GM06990 (cell line): ENCODE measurements around the gene SYCN.

Experiments used
- DNase-seq: peaks from one replicate; pipeline ENCODE4 v3.0.0-alpha.2; 2011; ENCODE audit not compliant: insufficient read length; ENCODE audit errors: extremely low read depth
- H3K27me3 ChIP-seq: replicated peaks from 2 replicates; pipeline ENCODE4 v1.6.0; 2011; ENCODE audit warnings: low read length; ENCODE audit not compliant: control insufficient read depth, insufficient read depth
- H3K36me3 ChIP-seq: 2 replicates; pipeline ENCODE4 v1.5.1; 2011; ENCODE audit warnings: low read length; ENCODE audit not compliant: control insufficient read depth, insufficient read depth
- H3K4me3 ChIP-seq: replicated peaks from 2 replicates; pipeline ENCODE4 v1.5.1; 2011; ENCODE audit warnings: low read depth, mild to moderate bottlenecking, control low read depth, low read length
- TF ChIP-seq, protein P1 (sequence below): IDR thresholded peaks from 2 replicates; pipeline ENCODE4 v1.5.1; 2011; ENCODE audit warnings: low read length, control low read depth, mild to moderate bottlenecking, inconsistent platforms; ENCODE audit not compliant: insufficient read depth, poor library complexity, severe bottlenecking

Gene SYCN

DNA sequence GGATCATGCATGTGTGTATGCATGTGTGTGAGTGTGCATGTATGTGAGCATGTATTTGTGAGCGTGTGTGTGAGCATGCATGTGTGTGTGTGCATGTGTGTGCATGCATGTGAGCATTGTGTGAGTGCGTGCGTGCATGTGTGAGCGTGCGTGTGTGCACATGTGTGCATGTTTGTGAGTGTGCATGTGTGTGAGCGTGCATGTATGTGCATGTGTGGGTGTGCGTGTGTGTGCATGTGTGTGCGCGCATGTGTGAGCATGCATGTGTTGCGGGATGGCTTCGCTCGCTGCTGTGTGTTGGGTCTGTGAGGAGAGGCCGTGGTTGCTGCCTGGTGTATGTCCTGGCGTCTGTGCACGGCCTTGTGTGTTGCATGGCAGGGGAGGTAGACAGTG lies 46.1 kb downstream of the SYCN start:
- no peak overlapping the region for H3K4me3 ChIP-seq
- TF ChIP-seq, protein P1, sequence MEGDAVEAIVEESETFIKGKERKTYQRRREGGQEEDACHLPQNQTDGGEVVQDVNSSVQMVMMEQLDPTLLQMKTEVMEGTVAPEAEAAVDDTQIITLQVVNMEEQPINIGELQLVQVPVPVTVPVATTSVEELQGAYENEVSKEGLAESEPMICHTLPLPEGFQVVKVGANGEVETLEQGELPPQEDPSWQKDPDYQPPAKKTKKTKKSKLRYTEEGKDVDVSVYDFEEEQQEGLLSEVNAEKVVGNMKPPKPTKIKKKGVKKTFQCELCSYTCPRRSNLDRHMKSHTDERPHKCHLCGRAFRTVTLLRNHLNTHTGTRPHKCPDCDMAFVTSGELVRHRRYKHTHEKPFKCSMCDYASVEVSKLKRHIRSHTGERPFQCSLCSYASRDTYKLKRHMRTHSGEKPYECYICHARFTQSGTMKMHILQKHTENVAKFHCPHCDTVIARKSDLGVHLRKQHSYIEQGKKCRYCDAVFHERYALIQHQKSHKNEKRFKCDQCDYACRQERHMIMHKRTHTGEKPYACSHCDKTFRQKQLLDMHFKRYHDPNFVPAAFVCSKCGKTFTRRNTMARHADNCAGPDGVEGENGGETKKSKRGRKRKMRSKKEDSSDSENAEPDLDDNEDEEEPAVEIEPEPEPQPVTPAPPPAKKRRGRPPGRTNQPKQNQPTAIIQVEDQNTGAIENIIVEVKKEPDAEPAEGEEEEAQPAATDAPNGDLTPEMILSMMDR, result no peak
- H3K27me3 ChIP-seq, result no peaks in the 10 kb centered on the region
- no peaks in the 10 kb centered on the region for H3K36me3 ChIP-seq
- DNase-seq, result no peak

- H3K4me3 ChIP-seq, result no peak overlapping the region
- H3K27me3 ChIP-seq, result no peaks in the 10 kb centered on the region
- H3K36me3 ChIP-seq, result no peaks in the 10 kb centered on the region
- TF ChIP-seq, protein P1, result no peak
- DNase-seq, result no peak
These were observed 46.6 kb downstream of the SYCN start for GRCh38 chr19:39157275-39157996.

DNA sequence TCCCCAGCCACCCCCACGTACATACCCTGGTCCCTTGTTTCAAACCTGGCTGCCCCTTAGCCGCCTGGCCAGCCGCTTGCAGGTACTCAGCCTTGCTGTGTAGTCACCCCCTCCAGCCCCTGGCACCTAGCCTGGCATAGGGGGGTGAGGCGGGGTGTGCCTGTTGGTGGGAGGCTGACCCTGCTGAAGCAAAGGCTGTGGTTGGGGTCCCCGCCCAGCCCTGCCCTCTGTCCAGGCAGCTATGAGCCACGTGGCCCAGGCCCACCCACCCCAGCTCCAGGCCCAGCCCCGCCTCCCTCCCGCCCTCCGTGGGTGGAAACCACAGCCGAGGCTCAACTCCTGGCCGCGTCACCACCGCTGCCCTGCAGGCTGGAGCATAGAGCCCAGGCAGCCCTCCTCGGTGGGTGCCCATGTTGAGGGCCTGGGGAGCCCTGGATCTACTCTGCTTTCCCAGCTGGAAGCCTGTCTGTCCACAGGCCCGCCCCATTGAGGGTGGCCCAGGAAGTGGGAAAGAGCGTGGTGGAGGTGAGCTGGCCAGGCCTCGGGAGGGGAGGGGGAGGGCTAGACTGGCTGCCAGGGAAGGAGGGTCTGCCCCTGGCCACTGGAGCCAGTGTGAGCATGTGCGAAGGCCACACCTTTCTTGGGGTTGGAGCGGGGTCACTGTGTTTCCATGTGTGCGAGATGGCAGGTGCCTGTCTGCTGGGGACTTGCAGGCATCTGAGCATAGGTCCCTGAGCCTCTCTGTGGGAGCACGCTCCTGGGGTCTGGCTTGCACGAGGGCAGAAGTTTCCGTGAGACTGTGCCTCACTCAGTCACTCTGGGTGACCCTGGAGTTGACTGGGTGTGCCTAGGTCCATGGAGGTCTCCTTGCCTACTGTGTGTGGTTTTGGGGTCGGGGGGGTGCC lies 47.5 kb downstream of the SYCN start:
- no peak for DNase-seq
- Histone ChIP-seq H3K4me3 (no peak overlapping the region), H3K36me3 (no peaks in the 10 kb centered on the region), H3K27me3 (no peaks in the 10 kb centered on the region)
- TF ChIP-seq, protein P1, result no peak

GRCh38 chr19:39155741-39156140 lies 48.3 kb downstream of the SYCN start:
- DNase-seq, result no peak
- H3K27me3 ChIP-seq, result no peaks in the 10 kb centered on the region
- H3K36me3 ChIP-seq, result no peaks in the 10 kb centered on the region
- H3K4me3 ChIP-seq, result no peak overlapping the region
- TF ChIP-seq, protein P1, result no peak

- Histone ChIP-seq H3K27me3 (no peaks in the 10 kb centered on the region), H3K4me3 (no peak overlapping the region), H3K36me3 (no peaks in the 10 kb centered on the region)
- TF ChIP-seq, protein P1, result no peak
- DNase-seq, result no peak
These were observed 48.9 kb downstream of the SYCN start for GRCh38 chr19:39155114-39155700.
